Measurements from ENCODE around the gene BEGAIN.

The BEGAIN gene

DNA sequence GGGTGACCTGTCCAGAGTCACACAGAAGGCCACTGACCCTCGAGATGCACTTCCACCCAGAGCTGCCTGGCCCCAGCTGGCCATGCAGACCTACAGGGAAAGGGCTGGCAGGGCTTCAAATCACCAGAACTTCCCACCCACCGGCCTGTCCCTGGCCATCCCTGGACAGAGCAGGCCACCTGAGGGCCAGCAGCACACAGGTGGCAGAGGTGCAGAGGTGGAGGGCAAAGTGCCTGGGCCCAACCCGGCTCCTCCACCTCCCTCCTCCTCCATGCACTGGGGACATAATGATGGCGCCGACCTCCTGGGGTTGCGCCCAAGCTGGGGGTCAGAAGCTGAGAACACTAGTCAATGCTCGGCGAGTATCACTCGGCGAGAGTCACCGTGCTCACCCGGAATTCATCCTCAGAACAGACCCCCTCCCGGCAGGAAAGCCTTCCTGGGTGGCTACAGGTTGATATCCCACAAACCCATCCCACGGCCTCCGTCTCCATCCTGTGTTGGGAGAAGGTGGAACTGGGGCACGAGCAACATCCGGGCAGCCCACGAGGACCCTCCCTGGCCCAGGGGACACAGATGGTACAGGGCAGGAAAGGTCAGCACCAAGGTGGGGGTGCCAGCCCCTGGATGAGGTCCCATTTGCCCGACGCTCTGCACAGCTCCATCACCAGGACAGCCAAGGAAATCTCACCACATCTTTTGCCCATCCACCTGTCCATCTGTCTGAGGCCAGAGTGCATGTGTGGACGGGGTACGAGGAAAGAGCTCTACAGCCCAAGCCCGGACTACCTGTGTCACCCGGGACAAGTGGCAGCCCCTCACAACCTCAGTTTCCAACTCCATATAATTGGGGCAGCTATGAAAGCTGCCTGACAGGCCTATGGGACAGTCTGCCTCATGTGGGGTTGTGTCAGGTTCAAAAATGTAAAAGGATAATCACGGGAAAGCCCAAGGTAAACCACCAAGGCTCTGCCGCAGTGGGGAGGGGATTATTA is 10.8 kb downstream of the BEGAIN start:
- no peak for DNase-seq (ENCODE audit: insufficient read length)
- TF ChIP-seq TAF1 (IDR thresholded peaks at IDR 0.05; ENCODE audit: borderline replicate concordance, low read depth, low read length): no peak
- TF ChIP-seq POLR2AphosphoS5 (IDR thresholded peaks at IDR 0.05; ENCODE audit: low read depth, low read length): no peak
- no peak for TF ChIP-seq POLR2A (IDR thresholded peaks at IDR 0.05; ENCODE audit: low read depth, low read length)
- no peak for FAIRE-seq

DNA sequence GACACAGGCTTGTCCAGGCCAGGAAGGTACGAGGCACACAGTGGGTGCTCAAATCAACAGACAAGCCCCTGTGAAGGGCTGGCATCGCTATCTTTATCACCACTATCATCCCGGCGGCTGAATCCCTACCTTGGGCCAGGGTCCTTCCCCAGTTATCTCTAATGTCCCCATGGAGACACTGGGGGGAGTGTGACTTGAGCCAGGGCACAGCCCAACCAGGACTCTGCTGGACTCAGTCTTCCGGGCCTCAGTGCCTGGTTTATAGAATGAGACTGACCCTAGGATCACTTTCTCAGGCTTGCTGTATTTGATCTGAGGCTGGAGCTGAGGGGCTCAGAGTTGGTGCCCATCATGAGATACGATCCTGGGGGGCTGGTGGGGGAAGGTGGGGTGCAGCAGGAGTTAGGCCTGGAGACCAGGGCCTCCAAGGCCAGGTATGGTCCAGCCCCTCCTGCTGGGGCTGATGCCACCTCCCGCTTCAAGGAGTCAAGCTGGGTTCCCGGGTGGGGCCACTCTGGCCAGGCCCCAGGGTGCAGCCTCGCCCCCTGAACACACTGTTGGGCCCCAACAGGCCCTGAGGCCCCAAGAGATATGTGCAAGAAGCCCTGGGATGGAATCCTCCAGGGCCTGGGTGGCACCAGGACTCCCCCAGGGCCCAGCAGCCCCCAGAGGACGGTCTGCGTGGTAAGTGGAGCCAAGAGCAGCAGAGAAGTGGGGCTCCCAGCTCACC is 11.8 kb downstream of the BEGAIN start:
- TF ChIP-seq POLR2AphosphoS5 (IDR thresholded peaks at IDR 0.05; ENCODE audit: low read depth, low read length): no peak
- no peak for TF ChIP-seq TAF1 (IDR thresholded peaks at IDR 0.05; ENCODE audit: borderline replicate concordance, low read depth, low read length)
- TF ChIP-seq POLR2A (IDR thresholded peaks at IDR 0.05; ENCODE audit: low read depth, low read length): no peak
- no peak for FAIRE-seq
- no peak for DNase-seq (ENCODE audit: insufficient read length)

DNA sequence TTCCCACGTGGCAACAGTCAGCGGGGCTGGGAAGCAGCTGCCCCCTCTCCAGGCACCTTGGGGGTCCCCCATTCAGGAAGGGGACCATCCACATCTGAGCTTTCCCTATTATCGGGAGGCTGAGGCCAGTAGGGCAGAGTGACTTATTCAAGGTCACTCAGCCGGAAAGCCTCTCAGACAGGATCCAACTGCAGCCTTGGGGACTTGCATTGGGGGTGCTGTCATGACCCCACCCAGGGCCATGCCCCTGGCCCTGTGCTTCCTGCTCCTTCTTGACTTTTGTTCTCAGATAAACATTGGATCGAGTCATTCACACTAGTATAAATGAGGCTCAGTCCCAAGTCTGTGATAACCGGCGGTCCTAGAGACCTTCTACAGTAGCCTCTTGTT is 12.6 kb downstream of the BEGAIN start:
- no peak for DNase-seq (ENCODE audit: insufficient read length)
- TF ChIP-seq POLR2A (IDR thresholded peaks at IDR 0.05; ENCODE audit: low read depth, low read length) (no peak), TAF1 (IDR thresholded peaks at IDR 0.05; ENCODE audit: borderline replicate concordance, low read depth, low read length) (no peak), POLR2AphosphoS5 (IDR thresholded peaks at IDR 0.05; ENCODE audit: low read depth, low read length) (no peak)
- FAIRE-seq: no peak

DNA sequence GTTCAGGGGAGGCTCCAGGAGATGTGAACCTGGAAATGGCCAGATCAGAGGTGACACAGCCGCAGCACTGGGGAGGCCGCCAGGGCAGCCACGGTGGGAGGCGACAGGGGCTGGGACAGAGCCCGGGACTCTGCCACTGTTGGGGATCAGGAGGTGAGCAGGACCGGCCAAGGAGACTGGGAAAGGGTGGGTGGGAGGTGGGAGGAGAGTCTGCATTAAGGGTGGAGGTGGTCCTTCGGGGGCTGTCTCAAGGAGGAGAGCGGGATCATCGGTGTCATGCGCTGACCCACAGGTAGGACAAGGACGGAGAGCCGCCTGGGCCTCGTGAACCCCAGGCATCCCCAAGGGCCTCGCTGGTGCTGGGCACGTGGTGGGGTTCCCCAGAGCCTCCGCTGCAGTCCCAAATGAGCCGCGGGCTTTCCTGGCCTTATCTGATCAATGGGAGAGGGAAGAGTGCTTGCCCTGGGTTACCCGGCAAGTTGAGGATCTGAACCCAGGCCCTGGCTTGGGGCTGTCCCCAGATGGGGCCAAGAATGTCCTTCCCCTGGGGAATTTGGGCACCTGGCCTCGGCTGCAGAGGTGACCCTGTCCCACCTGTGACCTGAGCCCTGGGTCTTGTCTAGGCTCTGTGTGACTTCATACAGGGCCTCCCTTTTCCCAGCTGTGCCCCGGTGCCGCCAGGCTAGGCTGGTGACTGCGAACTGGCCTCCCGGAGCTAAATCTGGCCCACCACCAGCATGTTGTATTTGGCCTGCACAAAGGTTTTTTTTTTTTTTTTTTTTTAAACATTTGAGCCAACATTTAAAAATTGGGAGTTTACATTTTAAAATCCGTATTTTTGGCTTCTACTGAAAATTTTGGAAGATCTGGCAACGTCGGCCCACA is 13.2 kb downstream of the BEGAIN start:
- DNase-seq (ENCODE audit: insufficient read length) (no peak), FAIRE-seq (no peak)
- TF ChIP-seq POLR2AphosphoS5 (IDR thresholded peaks at IDR 0.05; ENCODE audit: low read depth, low read length): no peak
- TF ChIP-seq TAF1 (IDR thresholded peaks at IDR 0.05; ENCODE audit: borderline replicate concordance, low read depth, low read length): no peak
- no peak for TF ChIP-seq POLR2A (IDR thresholded peaks at IDR 0.05; ENCODE audit: low read depth, low read length)

DNA sequence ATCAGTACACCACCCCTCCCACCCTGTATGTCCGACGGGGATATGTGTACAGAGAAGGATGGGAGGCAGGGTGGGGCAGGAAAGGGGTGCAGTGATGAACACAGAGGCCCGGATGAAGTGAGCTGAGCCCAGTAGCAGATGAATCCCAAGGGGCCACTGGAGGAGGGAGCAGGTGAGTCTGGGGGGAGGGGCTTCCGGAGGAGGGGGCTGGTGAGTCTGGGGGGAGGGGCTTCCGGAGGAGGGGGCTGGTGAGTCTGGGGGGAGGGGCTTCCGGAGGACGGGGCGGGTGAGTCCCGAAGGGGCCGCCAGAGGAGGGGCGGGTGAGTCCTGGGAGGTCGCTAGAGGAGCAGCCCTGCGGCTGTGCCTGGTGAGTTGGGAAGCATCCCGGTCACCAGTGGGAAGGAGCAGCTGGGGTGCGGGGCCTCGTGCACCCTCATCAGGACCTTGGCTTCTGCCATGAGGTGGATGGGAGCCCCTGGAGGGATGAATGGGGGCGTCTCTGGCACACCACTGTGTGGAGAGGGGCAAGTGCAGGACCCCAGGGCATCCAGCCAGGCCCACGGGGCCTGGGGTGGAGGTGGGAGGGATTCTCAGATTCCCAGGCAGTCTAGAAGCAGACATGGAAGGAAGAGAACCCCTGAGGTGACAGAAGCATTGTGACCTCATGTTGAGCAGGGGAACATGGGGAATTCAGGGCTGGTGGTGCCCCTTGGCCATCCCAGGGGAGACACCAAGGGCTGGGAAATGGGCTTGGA is 14.0 kb downstream of the BEGAIN start:
- FAIRE-seq (no peak), DNase-seq (ENCODE audit: insufficient read length) (no peak)
- TF ChIP-seq POLR2AphosphoS5 (IDR thresholded peaks at IDR 0.05; ENCODE audit: low read depth, low read length) (no peak), TAF1 (IDR thresholded peaks at IDR 0.05; ENCODE audit: borderline replicate concordance, low read depth, low read length) (no peak), POLR2A (IDR thresholded peaks at IDR 0.05; ENCODE audit: low read depth, low read length) (no peak)

DNA sequence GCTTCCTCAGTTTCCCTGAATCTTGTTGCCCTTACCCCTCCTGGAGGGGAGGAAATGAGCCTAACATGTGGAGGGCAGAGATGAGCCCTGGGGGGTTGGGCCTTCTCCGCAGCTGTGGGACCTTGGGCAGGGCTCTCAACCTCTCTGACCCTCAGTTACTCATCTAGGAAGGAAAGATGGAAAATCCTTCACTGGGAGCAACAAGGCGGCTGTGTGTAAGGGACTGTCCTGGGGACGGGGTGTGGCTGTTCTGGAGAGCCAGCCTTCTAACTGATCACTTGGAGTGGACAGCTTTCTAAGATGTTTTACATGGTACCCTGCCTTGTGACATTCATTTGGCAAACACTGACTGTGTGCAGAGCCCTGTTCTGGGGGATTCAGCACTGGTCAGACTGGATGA is 14.7 kb downstream of the BEGAIN start:
- FAIRE-seq: no peak

DNA sequence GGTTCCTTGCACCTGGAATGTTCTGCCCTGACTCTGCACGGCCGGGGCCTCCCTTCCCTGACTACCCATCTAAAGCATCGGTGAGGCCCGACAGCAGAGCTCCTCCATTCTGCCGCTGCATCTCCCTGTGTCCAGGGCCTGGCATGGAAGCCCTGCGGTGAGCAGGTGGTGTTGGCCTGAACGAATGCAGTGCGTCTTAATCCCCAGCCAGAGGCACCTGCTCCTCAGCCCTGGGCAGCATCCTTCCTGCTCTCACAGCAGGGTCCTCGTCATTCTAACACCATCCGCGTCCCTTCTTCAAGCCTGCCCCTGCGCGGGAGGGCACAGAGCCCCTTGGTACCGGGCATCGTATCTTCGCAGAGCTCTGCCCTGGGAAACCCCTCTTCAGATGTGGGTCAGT is 15.4 kb downstream of the BEGAIN start:
- DNase-seq (ENCODE audit: insufficient read length) (no peak), FAIRE-seq (no peak)
- no peak for TF ChIP-seq TAF1 (IDR thresholded peaks at IDR 0.05; ENCODE audit: borderline replicate concordance, low read depth, low read length)
- no peak for TF ChIP-seq POLR2A (IDR thresholded peaks at IDR 0.05; ENCODE audit: low read depth, low read length)
- no peak for TF ChIP-seq POLR2AphosphoS5 (IDR thresholded peaks at IDR 0.05; ENCODE audit: low read depth, low read length)

More for the DNA sequence above, 14.7 kb downstream of the BEGAIN start:
- no peak for DNase-seq (ENCODE audit: insufficient read length)
- TF ChIP-seq POLR2A (IDR thresholded peaks at IDR 0.05; ENCODE audit: low read depth, low read length) (no peak), POLR2AphosphoS5 (IDR thresholded peaks at IDR 0.05; ENCODE audit: low read depth, low read length) (no peak), TAF1 (IDR thresholded peaks at IDR 0.05; ENCODE audit: borderline replicate concordance, low read depth, low read length) (no peak)

DNA sequence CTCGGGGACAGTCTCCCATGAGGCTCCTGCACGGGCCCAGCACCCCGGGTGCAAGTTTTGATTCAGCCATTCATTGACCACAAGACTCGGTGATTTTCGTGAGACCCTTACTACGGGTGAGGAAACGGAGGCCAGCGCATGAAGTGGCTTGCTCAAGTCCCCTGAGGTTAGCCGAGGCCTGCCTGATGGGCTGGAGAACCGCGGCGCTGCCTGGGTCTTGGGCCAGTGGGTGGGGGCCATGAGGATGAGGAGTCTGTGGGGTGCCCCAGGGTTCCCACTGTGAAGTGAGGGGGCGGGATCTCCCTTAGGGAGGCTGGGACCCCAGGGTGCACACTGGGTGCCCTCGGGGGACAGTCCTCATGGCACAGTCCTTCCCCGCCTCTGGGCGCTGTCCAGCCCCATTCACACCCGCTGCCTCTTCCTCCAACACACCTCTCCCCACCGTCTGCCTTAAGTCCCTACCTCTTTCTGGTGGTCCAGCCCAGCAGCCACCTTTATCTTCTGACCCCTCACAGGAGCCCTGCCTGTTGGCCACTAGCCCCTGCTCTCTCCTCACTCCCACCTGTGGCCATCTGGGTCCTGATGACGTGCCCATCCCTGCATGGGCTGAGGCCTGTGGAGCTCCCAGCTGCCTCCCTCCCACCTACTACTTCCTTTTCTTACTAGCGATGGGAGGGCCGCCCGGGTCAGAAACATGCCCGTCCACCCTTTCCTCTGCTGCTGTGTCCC is 16.3 kb downstream of the BEGAIN start:
- no peak for TF ChIP-seq POLR2A (IDR thresholded peaks at IDR 0.05; ENCODE audit: low read depth, low read length)
- no peak for TF ChIP-seq TAF1 (IDR thresholded peaks at IDR 0.05; ENCODE audit: borderline replicate concordance, low read depth, low read length)
- TF ChIP-seq POLR2AphosphoS5 (IDR thresholded peaks at IDR 0.05; ENCODE audit: low read depth, low read length): no peak
- DNase-seq (ENCODE audit: insufficient read length): no peak
- FAIRE-seq: no peak

DNA sequence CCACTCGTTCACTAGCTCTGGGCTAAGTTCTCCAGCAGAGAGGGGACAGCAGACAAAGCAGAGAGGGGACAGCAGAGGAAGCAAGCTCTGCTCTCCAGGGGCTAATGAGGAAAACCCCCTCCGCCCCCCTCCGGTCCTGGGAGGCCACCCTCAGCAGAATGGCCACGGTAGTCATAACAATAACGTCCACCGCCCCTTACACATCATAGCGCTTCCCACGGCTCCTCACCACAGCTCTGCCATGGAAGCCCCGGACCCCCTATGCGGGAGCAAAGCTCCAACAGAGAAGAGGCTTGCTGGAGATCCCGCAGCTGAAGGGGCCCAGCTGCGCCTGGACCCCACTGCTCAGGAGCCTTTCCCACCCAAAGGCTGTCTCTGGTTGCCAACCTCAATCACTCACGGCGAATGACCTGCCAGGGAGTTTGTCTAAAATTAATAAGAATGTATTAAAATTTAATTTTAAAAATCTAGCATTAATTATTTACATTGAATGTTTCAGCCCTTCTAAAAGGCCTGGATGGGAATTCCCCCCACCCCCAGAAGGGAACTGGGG is 17.4 kb downstream of the BEGAIN start:
- TF ChIP-seq TAF1 (IDR thresholded peaks at IDR 0.05; ENCODE audit: borderline replicate concordance, low read depth, low read length) (no peak), POLR2A (IDR thresholded peaks at IDR 0.05; ENCODE audit: low read depth, low read length) (no peak), POLR2AphosphoS5 (IDR thresholded peaks at IDR 0.05; ENCODE audit: low read depth, low read length) (no peak)
- DNase-seq (ENCODE audit: insufficient read length) (no peak), FAIRE-seq (no peak)

Measured in GM12892 (cell line).